SK-N-SH treated with all-trans-retinoic acid at 6 μM for 48 hours (cell line): ENCODE measurements around the gene UGT2B7.

Source experiments
- ARNTL ChIP-seq: fragments of 450-650 bp; formaldehyde crosslinking; IDR thresholded peaks from 2 replicates; pipeline ENCODE4 v1.5.0; 2020; ENCODE audit warnings: low read depth, mild to moderate bottlenecking, moderate library complexity, borderline replicate concordance
- CREB5 ChIP-seq: fragments of 250-450 bp; sonication (Bioruptor Pico); IDR thresholded peaks from 2 replicates; pipeline ENCODE4 v1.5.1; 2020; ENCODE audit warnings: low read depth, mild to moderate bottlenecking, moderate library complexity
- CSDC2 ChIP-seq: fragments of 250-450 bp; sonication (Bioruptor Pico); IDR thresholded peaks from 2 replicates; pipeline ENCODE4 v1.5.0; 2020; ENCODE audit warnings: mild to moderate bottlenecking, moderate library complexity
- ESRRG ChIP-seq: fragments of 250-450 bp; sonication (Bioruptor Pico); IDR thresholded peaks from 2 replicates; pipeline ENCODE4 v1.6.1; 2021; ENCODE audit warnings: mild to moderate bottlenecking
- GLIS3 ChIP-seq: fragments of 250-450 bp; sonication (Bioruptor Pico); IDR thresholded peaks from 2 replicates; pipeline ENCODE4 v1.5.0; 2020; ENCODE audit warnings: mild to moderate bottlenecking, moderate library complexity
- ISL1 ChIP-seq: fragments of 250-450 bp; sonication (Bioruptor Pico); IDR thresholded peaks from 2 replicates; pipeline ENCODE4 v2.1.2; 2022; ENCODE audit warnings: mild to moderate bottlenecking, moderate library complexity
- PATZ1 ChIP-seq: fragments of 250-450 bp; sonication (Bioruptor Pico); IDR thresholded peaks from 2 replicates; pipeline ENCODE4 v1.8.0; 2020; ENCODE audit warnings: mild to moderate bottlenecking, moderate library complexity, borderline replicate concordance
- PPARA ChIP-seq: fragments of 250-450 bp; sonication (Bioruptor Pico); IDR thresholded peaks from 2 replicates; pipeline ENCODE4 v1.5.0; 2020; ENCODE audit warnings: mild to moderate bottlenecking, borderline replicate concordance
- SNAI2 ChIP-seq: fragments of 250-450 bp; sonication (Bioruptor Pico); IDR thresholded peaks from 2 replicates; pipeline ENCODE4 v1.5.0; 2020; ENCODE audit warnings: mild to moderate bottlenecking, moderate library complexity
- TSHZ2 ChIP-seq: fragments of 250-450 bp; sonication (Bioruptor Pico); IDR thresholded peaks from 2 replicates; pipeline ENCODE4 v1.5.0; 2020; ENCODE audit warnings: mild to moderate bottlenecking, moderate library complexity
- ZFP3 ChIP-seq: fragments of 250-450 bp; sonication (Bioruptor Pico); IDR thresholded peaks from 2 replicates; pipeline ENCODE4 v1.5.0; 2020; ENCODE audit warnings: mild to moderate bottlenecking, moderate library complexity
- ZFP30 ChIP-seq: fragments of 450-650 bp; formaldehyde crosslinking; IDR thresholded peaks from 2 replicates; pipeline ENCODE4 v1.5.0; 2022; ENCODE audit warnings: mild to moderate bottlenecking, moderate library complexity
- ZNF565 ChIP-seq: fragments of 450-650 bp; formaldehyde crosslinking; conservative IDR thresholded peaks from 2 replicates; pipeline ENCODE4 v1.5.0; 2020; ENCODE audit warnings: low read depth, mild to moderate bottlenecking, moderate library complexity
- ZNF70 ChIP-seq: fragments of 450-650 bp; formaldehyde crosslinking; IDR thresholded peaks from 2 replicates; pipeline ENCODE4 v1.5.0; 2020; ENCODE audit warnings: mild to moderate bottlenecking, moderate library complexity

DNA sequence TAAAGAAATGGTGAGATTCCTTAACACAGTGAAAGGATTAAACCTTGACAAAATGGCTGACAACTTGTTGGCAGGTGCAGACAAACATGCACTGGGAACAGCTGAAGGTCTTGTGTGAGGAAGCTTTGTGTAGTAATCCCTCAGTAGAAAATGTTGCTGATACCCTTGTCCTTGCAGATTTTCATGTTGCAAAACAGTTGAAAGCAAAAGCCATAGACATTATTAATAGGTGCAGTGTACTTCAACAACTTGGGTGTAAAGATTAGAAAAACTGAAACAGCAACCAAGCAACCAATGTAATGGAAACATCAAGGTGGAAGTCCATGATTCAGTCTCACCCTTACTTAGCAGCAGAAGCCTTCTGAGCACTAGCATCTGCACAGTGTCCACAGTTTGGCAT lies 29.8 kb downstream of the UGT2B7 start:
- no peak for TF ChIP-seq ARNTL
- TF ChIP-seq ZFP30 (CRISPR knock-in tag): no peak
- no peak for TF ChIP-seq ISL1 (CRISPR knock-in tag)
- TF ChIP-seq TSHZ2: no peak
- TF ChIP-seq PATZ1 (CRISPR knock-in tag): no peak
- no peak for TF ChIP-seq ESRRG (CRISPR knock-in tag)
- TF ChIP-seq CSDC2: no peak
- no peak for TF ChIP-seq CREB5 (CRISPR knock-in tag)
- no peak for TF ChIP-seq ZNF70 (CRISPR knock-in tag)
- TF ChIP-seq ZFP3 (CRISPR knock-in tag): no peak
- no peak for TF ChIP-seq SNAI2 (CRISPR knock-in tag)
- TF ChIP-seq ZNF565 (CRISPR knock-in tag): no peak
- TF ChIP-seq PPARA (CRISPR knock-in tag): no peak
- TF ChIP-seq GLIS3 (CRISPR knock-in tag): no peak
